Tibial artery (tissue), 4 donors: ENCODE data around the gene ROR2.

Source experiments
- DNase-seq, 2 donors: peaks; one replicate each; pipeline ENCODE4 v3.0.0-alpha.2; 2019
- H3K27ac ChIP-seq, 2 donors: fragments of 200-600 bp; sonication (generic) in 1 of 2; 1 replicate in 1 of 2; 2 replicates in 1 of 2; pipeline ENCODE4 v1.5.1; 2018 to 2019; ENCODE audit warnings: mild to moderate bottlenecking in 1 of 2
- H3K27me3 ChIP-seq, 2 donors: fragments of 200-600 bp; sonication (generic) in 1 of 2; one replicate each; pipeline versions ENCODE4 v1.5.1 to v1.6.0; 2016 to 2019
- H3K36me3 ChIP-seq, 3 donors: fragments of 200-600 bp; sonication (generic) in 2 of 3; one replicate each; pipeline ENCODE4 v1.5.1; 2016 to 2019; ENCODE audit warnings: mild to moderate bottlenecking in 2 of 3
- H3K4me1 ChIP-seq, 4 donors: fragments of 200-600 bp; sonication (generic) in 2 of 4; 1 replicate in 3 of 4; 2 replicates in 1 of 4; pipeline ENCODE4 v1.5.1; 2016 to 2019
- H3K4me3 ChIP-seq, 2 donors: fragments of 200-600 bp; sonication (generic) in 1 of 2; 1 replicate in 1 of 2; 2 replicates in 1 of 2; pipeline ENCODE4 v1.5.1; 2018 to 2019; ENCODE audit warnings: mild to moderate bottlenecking in 2 of 2
- H3K9me3 ChIP-seq, 3 donors: fragments of 200-600 bp; sonication (generic) in 1 of 3; one replicate each; pipeline ENCODE4 v1.5.1; 2016 to 2019
- intact Hi-C: fragments of 100-400 bp; cut with DNase I; formaldehyde crosslinking; loops from one replicate; pipeline ENCODE4 v1.15.0; 2023; ENCODE audit warnings: low total_unique reads
- TF ChIP-seq, protein P1 (sequence below), 2 experiments: fragments of 200-600 bp in 1 of 2; fragments of 450-650 bp in 1 of 2; IDR thresholded peaks; one replicate each; pipeline ENCODE4 v1.5.1; 2017 to 2019; ENCODE audit warnings: antibody characterized with exemption in 2 of 2, mild to moderate bottlenecking in 1 of 2, moderate library complexity in 1 of 2

The ROR2 gene

GRCh38 chr9:91867740-91868139 lies 82.3 kb downstream of the ROR2 start:
- no peak overlapping the region for H3K4me3 ChIP-seq
- no peak for DNase-seq
- no peak overlapping the region for H3K27ac ChIP-seq
- no peaks in the 10 kb centered on the region for H3K9me3 ChIP-seq
- intact Hi-C loops, result no loop called here
- no peaks in the 10 kb centered on the region for H3K27me3 ChIP-seq
- H3K36me3 ChIP-seq, result no peaks in the 10 kb centered on the region
- TF ChIP-seq, protein P1, sequence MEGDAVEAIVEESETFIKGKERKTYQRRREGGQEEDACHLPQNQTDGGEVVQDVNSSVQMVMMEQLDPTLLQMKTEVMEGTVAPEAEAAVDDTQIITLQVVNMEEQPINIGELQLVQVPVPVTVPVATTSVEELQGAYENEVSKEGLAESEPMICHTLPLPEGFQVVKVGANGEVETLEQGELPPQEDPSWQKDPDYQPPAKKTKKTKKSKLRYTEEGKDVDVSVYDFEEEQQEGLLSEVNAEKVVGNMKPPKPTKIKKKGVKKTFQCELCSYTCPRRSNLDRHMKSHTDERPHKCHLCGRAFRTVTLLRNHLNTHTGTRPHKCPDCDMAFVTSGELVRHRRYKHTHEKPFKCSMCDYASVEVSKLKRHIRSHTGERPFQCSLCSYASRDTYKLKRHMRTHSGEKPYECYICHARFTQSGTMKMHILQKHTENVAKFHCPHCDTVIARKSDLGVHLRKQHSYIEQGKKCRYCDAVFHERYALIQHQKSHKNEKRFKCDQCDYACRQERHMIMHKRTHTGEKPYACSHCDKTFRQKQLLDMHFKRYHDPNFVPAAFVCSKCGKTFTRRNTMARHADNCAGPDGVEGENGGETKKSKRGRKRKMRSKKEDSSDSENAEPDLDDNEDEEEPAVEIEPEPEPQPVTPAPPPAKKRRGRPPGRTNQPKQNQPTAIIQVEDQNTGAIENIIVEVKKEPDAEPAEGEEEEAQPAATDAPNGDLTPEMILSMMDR (IDR thresholded peaks at IDR 0.05), result no peak
- no peaks in the 10 kb centered on the region for H3K4me1 ChIP-seq

GRCh38 chr9:91865041-91865440 lies 85.0 kb downstream of the ROR2 start:
- intact Hi-C loops, result no loop called here
- DNase-seq, result no peak
- Histone ChIP-seq H3K4me1 (no peaks in the 10 kb centered on the region), H3K4me3 (no peak overlapping the region), H3K27ac (no peak overlapping the region), H3K9me3 (no peaks in the 10 kb centered on the region), H3K36me3 (no peaks in the 10 kb centered on the region), H3K27me3 (no peaks in the 10 kb centered on the region)
- TF ChIP-seq, protein P1 (IDR thresholded peaks at IDR 0.05), result no peak

GRCh38 chr9:91864380-91864779 lies 85.6 kb downstream of the ROR2 start:
- Histone ChIP-seq H3K4me3 (no peak overlapping the region), H3K27ac (no peak overlapping the region), H3K27me3 (no peaks in the 10 kb centered on the region), H3K4me1 (no peaks in the 10 kb centered on the region), H3K36me3 (no peaks in the 10 kb centered on the region), H3K9me3 (no peaks in the 10 kb centered on the region)
- no peak for DNase-seq
- intact Hi-C loops, result no loop called here
- TF ChIP-seq, protein P1 (IDR thresholded peaks at IDR 0.05), result no peak

- Histone ChIP-seq H3K36me3 (no peaks in the 10 kb centered on the region), H3K9me3 (no peaks in the 10 kb centered on the region), H3K4me1 (no peaks in the 10 kb centered on the region), H3K27ac (no peak overlapping the region), H3K27me3 (no peaks in the 10 kb centered on the region), H3K4me3 (no peak overlapping the region)
- intact Hi-C loops, result no loop called here
- DNase-seq, result no peak
- TF ChIP-seq, protein P1 (IDR thresholded peaks at IDR 0.05), result no peak
These were observed 86.6 kb downstream of the ROR2 start for GRCh38 chr9:91863469-91863868.

GRCh38 chr9:91858213-91859030 lies 91.6 kb downstream of the ROR2 start:
- TF ChIP-seq, protein P1 (IDR thresholded peaks at IDR 0.05), result no peak
- no peaks in the 10 kb centered on the region for H3K4me1 ChIP-seq
- intact Hi-C loops, result no loop called here
- H3K4me3 ChIP-seq, result no peak overlapping the region
- DNase-seq, result no peak
- H3K27ac ChIP-seq, result no peak overlapping the region
- H3K36me3 ChIP-seq, result no peaks in the 10 kb centered on the region
- H3K27me3 ChIP-seq, result no peaks in the 10 kb centered on the region
- no peaks in the 10 kb centered on the region for H3K9me3 ChIP-seq
